RWPE2 (cell line): ENCODE results near the gene MEF2C.

ENCODE experiments used
- ATAC-seq: fragments of 200-7000 bp; cut with Tn5 transposase; 3 replicates; pipeline ENCODE4 v1.9.1; 2021; ENCODE audit warnings: low read depth
- DNase-seq: peaks from one replicate; pipeline ENCODE4 v3.0.0-alpha.2; 2020; ENCODE audit warnings: low spot score
- H3K27ac ChIP-seq: fragments of 450-650 bp; 2 replicates; pipeline ENCODE4 v1.5.1; 2017; ENCODE audit warnings: mild to moderate bottlenecking; ENCODE audit not compliant: poor library complexity, severe bottlenecking
- H3K27me3 ChIP-seq: fragments of 250-450 bp; sonication (Bioruptor Pico); 2 replicates; pipeline ENCODE4 v1.5.1; 2021; ENCODE audit warnings: mild to moderate bottlenecking, moderate library complexity; ENCODE audit not compliant: insufficient read depth, poor library complexity, severe bottlenecking
- H3K36me3 ChIP-seq: fragments of 250-450 bp; sonication (Bioruptor Pico); 2 replicates; pipeline ENCODE4 v1.5.1; 2020; ENCODE audit warnings: low read depth, mild to moderate bottlenecking, moderate library complexity
- H3K4me1 ChIP-seq: fragments of 250-450 bp; sonication (Bioruptor Pico); 2 replicates; pipeline ENCODE4 v1.5.1; 2021; ENCODE audit warnings: mild to moderate bottlenecking, moderate library complexity; ENCODE audit not compliant: insufficient read depth, poor library complexity, severe bottlenecking
- H3K4me3 ChIP-seq: fragments of 250-450 bp; sonication (Bioruptor Pico); 2 replicates; pipeline ENCODE4 v1.5.1; 2021; ENCODE audit warnings: mild to moderate bottlenecking, moderate library complexity; ENCODE audit not compliant: severe bottlenecking
- H3K9me3 ChIP-seq: fragments of 250-450 bp; sonication (Bioruptor Pico); 2 replicates; pipeline ENCODE4 v1.5.1; 2021; ENCODE audit warnings: mild to moderate bottlenecking, moderate library complexity; ENCODE audit not compliant: severe bottlenecking
- CTCF ChIP-seq: fragments of 450-650 bp; IDR thresholded peaks from one replicate; pipeline ENCODE4 v1.5.1; 2017; ENCODE audit warnings: mild to moderate bottlenecking, moderate library complexity; ENCODE audit not compliant: poor library complexity, severe bottlenecking

The MEF2C gene

GRCh38 chr5:88816195-88816594, 66.8 kb downstream of the MEF2C start:
- no peak overlapping the region for H3K4me3 ChIP-seq
- no peaks in the 10 kb centered on the region for H3K4me1 ChIP-seq
- DNase-seq (no peak), ATAC-seq (no peak)
- H3K27me3 ChIP-seq, result peaks cover 11% of the 10 kb centered on the region
- H3K9me3 ChIP-seq, result no peaks in the 10 kb centered on the region
- no peak for TF ChIP-seq CTCF
- no peak overlapping the region for H3K27ac ChIP-seq
- H3K36me3 ChIP-seq, result no peaks in the 10 kb centered on the region

GRCh38 chr5:88815050-88815789, 67.8 kb downstream of the MEF2C start:
- Histone ChIP-seq H3K27ac (no peak overlapping the region), H3K27me3 (peaks cover 11% of the 10 kb centered on the region), H3K4me3 (no peak overlapping the region), H3K4me1 (no peaks in the 10 kb centered on the region), H3K36me3 (no peaks in the 10 kb centered on the region), H3K9me3 (no peaks in the 10 kb centered on the region)
- ATAC-seq (no peak), DNase-seq (no peak)
- TF ChIP-seq CTCF, result no peak

- H3K27me3 ChIP-seq, result peaks cover 14% of the 10 kb centered on the region
- TF ChIP-seq CTCF, result no peak
- DNase-seq (no peak), ATAC-seq (no peak)
- H3K9me3 ChIP-seq, result no peaks in the 10 kb centered on the region
- H3K4me1 ChIP-seq, result no peaks in the 10 kb centered on the region
- H3K27ac ChIP-seq, result no peak overlapping the region
- H3K36me3 ChIP-seq, result no peaks in the 10 kb centered on the region
- H3K4me3 ChIP-seq, result no peak overlapping the region
Observed at GRCh38 chr5:88813805-88814575, 69.0 kb downstream of the MEF2C start.

- peaks cover 14% of the 10 kb centered on the region for H3K27me3 ChIP-seq
- ATAC-seq (no peak), DNase-seq (no peak)
Observed at GRCh38 chr5:88813244-88813643, 69.7 kb downstream of the MEF2C start.

More at GRCh38 chr5:88813244-88813643, 69.7 kb downstream of the MEF2C start:
- TF ChIP-seq CTCF, result no peak
- Histone ChIP-seq H3K36me3 (no peaks in the 10 kb centered on the region), H3K4me3 (no peak overlapping the region), H3K4me1 (no peaks in the 10 kb centered on the region), H3K27ac (no peak overlapping the region), H3K9me3 (no peaks in the 10 kb centered on the region)
